Gastrocnemius medialis (tissue), 4 donors: ENCODE results near the gene EFHD1.

Experiments
- CTCF ChIP-seq, 5 experiments: fragments of 450-650 bp in 3 of 5; fragments of 200-600 bp in 2 of 5; sonication (generic) in 2 of 5; IDR thresholded peaks in 4 of 5; conservative IDR thresholded peaks in 1 of 5; 1 replicate in 4 of 5; 2 replicates in 1 of 5; pipeline ENCODE4 v1.5.1; 2016 to 2019; ENCODE audit warnings: antibody characterized with exemption in 5 of 5, mild to moderate bottlenecking in 3 of 5, moderate library complexity in 3 of 5
- POLR2A ChIP-seq, 2 donors: fragments of 450-650 bp; IDR thresholded peaks; one replicate each; pipeline ENCODE4 v1.6.1; 2017; ENCODE audit warnings: antibody characterized with exemption in 2 of 2, mild to moderate bottlenecking in 2 of 2, moderate library complexity in 2 of 2

GRCh38 chr2:232723027-232723426 is 89.6 kb downstream of the EFHD1 start:
- TF ChIP-seq CTCF (IDR thresholded peaks at IDR 0.05 in 4 of 5, conservative IDR thresholded peaks at IDR 0.05 in 1 of 5) (no peak), POLR2A (IDR thresholded peaks at IDR 0.05) (no peak)
